AG04450 (cell line): ENCODE results near the gene KCNN4. TPM values are rescaled to one million over a fixed set of nuclear protein-coding genes. Genes with fewer than 3 reads are reported as not detected.
"Not testable (repeated sequence)": the region's sequence is repeated elsewhere in the genome, so short reads cannot be mapped to it uniquely, and the experiment has no call there.

ENCODE experiments used
- CTCF ChIA-PET: fragments of 300-600, 350-600 bp; formaldehyde crosslinking; extraction: SDS; loops from one replicate; lab custom pipeline; 2022; ENCODE audit warnings: antibody characterized with exemption, inconsistent platforms; lab: Charles Lee
- POLR2A ChIA-PET: fragments of 350-600 bp; formaldehyde crosslinking; extraction: SDS; loops from one replicate; lab custom pipeline; 2021; ENCODE audit warnings: antibody characterized with exemption, inconsistent platforms; lab: Yijun Ruan, JAX
- DNase-seq: peaks from one replicate; pipeline ENCODE4 v3.0.0-alpha.2; 2011; ENCODE audit warnings: low read depth, low spot score
- H3K27ac ChIP-seq: one replicate; pipeline ENCODE4 v1.5.1; 2012; ENCODE audit warnings: low read depth, low read length, control low read depth
- H3K27me3 ChIP-seq: one replicate; pipeline ENCODE4 v1.6.0; 2012; ENCODE audit warnings: low read length; ENCODE audit not compliant: control insufficient read depth, insufficient read depth
- H3K4me3 ChIP-seq: 2 replicates; pipeline ENCODE4 v1.5.1; 2011; ENCODE audit warnings: mild to moderate bottlenecking, low read depth, low read length, control low read depth
- H3K9me3 ChIP-seq: 2 replicates; pipeline ENCODE4 v1.5.1; 2012; ENCODE audit warnings: low read length; ENCODE audit not compliant: control insufficient read depth, insufficient read depth
- polyA plus RNA-seq: library from polyadenylated mRNA; depleted of rRNA; stranded (reverse); fragments of >200 nt; gene quantifications from 2 replicates; pipeline ENCODE4 v1.2.3, GENCODE V29; 2011
- TF ChIP-seq, protein P1 (sequence below): IDR thresholded peaks from 2 replicates; pipeline ENCODE4 v1.5.1; 2011; ENCODE audit warnings: low read depth, low read length, control low read depth, inconsistent platforms

KCNN4 gene
- polyA plus RNA-seq, 1 experiment = 0.12 TPM

DNA sequence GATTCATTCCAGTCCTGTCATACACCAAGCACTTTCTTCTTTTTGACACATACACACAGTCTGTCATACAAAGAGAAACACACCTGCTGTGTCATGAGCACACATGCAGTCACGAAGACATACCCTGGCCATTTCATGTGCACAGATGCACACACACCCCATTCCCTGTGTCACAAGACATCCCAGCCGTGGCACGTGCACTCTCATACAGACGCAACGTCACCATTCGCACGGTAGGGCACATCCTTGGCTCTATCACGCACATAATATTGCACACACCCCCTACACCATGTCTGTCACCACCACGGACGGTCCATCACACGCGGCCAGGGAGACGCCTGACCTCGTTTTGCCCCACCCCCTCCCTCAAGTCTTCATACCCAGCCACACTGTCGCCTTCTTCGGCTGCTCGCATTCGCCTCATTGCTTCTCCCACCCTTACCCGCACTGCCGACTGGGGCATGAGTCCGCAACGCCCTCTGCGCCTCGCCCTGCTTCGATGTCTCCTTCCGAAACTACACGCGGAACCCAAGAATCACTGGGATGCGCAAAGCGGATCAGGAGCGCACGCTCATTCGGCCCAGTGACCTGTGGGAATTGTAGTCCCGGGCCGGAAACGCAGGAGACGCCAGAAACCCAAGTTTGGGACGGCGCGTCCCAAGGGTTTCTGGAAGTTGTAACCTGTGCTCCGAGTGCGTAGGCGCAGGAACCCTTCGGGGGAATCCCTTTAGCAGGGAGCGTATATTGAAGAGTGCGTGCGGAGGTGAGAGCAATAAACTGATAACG lies 39.5 kb upstream of the KCNN4 start:
- CTCF ChIA-PET = interaction anchor here (0.9 to 2.0 kb wide), 3 partner anchors 10 to 265 kb away, joined by 3 to 16 read pairs (median 3); no protein-coding TSS in a partner anchor
- POLR2A ChIA-PET = no interaction called here

DNA sequence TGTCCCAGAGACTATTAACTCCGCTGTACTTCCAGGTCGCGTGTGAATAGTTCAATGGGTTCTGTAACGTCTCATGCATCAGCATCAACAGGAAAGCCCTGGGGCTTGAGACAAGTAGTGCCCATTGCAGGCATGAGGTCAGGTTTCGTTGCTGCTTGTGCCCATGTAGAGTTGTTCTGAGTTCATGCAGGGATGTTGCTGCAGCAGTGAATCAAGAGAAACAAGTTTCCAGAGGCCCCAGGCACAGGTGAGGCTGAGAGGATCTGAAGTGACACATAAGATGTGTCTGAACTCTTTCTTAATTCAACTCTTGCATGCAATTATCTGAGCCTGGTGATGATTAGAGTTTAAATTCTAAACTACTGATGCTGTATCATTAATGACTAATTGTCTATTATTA lies 37.7 kb upstream of the KCNN4 start:
- POLR2A ChIA-PET = no interaction called here
- H3K27me3 ChIP-seq = no peaks in the 10 kb centered on the region
- H3K27ac ChIP-seq = no peak overlapping the region
- TF ChIP-seq, protein P1, sequence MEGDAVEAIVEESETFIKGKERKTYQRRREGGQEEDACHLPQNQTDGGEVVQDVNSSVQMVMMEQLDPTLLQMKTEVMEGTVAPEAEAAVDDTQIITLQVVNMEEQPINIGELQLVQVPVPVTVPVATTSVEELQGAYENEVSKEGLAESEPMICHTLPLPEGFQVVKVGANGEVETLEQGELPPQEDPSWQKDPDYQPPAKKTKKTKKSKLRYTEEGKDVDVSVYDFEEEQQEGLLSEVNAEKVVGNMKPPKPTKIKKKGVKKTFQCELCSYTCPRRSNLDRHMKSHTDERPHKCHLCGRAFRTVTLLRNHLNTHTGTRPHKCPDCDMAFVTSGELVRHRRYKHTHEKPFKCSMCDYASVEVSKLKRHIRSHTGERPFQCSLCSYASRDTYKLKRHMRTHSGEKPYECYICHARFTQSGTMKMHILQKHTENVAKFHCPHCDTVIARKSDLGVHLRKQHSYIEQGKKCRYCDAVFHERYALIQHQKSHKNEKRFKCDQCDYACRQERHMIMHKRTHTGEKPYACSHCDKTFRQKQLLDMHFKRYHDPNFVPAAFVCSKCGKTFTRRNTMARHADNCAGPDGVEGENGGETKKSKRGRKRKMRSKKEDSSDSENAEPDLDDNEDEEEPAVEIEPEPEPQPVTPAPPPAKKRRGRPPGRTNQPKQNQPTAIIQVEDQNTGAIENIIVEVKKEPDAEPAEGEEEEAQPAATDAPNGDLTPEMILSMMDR = no peak
- H3K9me3 ChIP-seq = peaks cover 7% of the 10 kb centered on the region
- CTCF ChIA-PET = interaction anchor here (0.6 to 1.4 kb wide), 4 partner anchors 9 to 1184 kb away, joined by 3 to 5 read pairs (median 4); no protein-coding TSS in a partner anchor
- DNase-seq = no peak
- H3K4me3 ChIP-seq = no peak overlapping the region

More for the DNA sequence above, 39.5 kb upstream of the KCNN4 start:
- TF ChIP-seq, protein P1 = no peak
- peaks cover 4% of the 10 kb centered on the region for H3K27me3 ChIP-seq
- peaks cover 7% of the 10 kb centered on the region for H3K9me3 ChIP-seq
- H3K27ac ChIP-seq = no peak overlapping the region
- H3K4me3 ChIP-seq = peak overlapping the region; percentile 70
- DNase-seq = peak; percentile 7

DNA sequence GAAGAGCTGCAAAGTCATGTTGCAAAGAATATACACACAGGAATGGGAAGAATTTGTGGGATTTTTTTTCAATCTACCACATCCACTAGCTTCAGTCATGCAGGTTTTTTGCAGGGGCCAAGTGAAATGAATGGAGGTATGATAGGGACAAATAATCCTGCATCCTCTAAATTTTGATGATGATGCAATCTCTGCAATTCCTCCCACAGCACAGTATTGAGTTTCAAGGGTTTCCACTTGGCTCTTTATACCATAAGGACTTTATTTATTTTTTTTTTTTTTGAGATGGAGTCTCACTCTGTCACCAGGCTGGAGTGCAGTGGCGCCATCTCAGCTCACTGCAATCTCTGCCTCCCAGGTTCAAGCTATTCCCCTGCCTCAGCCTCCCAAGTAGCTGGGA lies 36.7 kb upstream of the KCNN4 start:
- CTCF ChIA-PET = interaction anchor here (0.6 to 1.4 kb wide), 3 partner anchors 8 to 283 kb away, joined by 3 to 5 read pairs (median 3); no protein-coding TSS in a partner anchor
- H3K9me3 ChIP-seq, DNase-seq, POLR2A ChIA-PET, H3K27me3 ChIP-seq, H3K27ac ChIP-seq, H3K4me3 ChIP-seq: not testable (repeated sequence)

DNA sequence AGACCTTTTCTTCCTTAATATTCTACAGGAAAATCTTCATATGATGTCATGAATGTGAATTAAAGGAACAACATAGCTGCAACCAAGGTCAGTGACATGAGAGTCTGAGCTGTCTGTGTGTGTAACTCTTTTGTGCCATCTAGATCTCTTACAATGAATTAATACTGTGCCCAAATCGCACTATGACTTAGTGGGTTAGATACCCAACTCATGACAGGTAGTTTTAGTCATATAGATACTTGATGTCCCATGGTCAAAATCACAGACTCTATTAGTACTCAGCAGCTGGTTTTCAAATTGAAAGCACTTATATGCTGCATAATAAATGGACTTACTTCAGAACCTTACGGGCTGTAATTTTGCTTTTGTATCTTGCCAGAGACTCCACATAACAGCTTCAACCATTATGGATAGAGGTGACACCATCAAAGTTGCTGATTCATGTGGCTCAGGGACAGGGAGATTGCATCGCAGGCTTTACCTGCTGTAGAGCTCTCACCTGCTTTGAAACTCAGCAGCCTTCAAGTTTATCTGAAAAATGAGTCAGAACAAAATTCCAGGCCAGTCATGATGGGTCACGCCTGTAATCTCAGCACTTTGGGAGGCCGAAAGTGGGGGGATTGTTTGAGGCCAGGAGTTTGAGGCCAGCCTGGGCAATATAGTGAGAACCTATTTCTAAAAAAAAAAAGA lies 34.0 kb upstream of the KCNN4 start:
- CTCF ChIA-PET = no interaction called here
- Histone ChIP-seq H3K27me3 (peaks cover 4% of the 10 kb centered on the region), H3K9me3 (peaks cover 3% of the 10 kb centered on the region; the same call in 1 of the 2 replicates), H3K27ac (no peak overlapping the region), H3K4me3 (no peak overlapping the region)
- POLR2A ChIA-PET = no interaction called here
- DNase-seq = no peak
- TF ChIP-seq, protein P1 = no peak

DNA sequence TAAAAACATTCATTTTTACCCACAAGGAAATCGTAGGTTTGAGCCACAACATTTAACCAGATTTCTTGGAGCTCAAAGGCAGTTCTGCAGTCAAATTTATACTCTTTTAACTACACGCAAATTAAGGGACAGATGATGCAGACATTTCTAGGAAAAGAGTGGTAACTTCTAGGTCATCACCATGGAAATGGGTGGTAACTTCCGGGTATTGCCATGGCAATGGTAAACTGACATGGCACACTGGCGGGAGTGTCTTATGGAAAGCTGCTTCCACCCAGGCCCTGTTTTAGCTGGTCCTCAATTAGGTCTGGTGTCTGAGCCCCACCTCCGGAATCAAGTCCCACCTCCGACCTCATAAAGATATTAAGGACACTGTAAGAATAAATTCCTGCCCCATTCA lies 31.9 kb upstream of the KCNN4 start:
- ChIA-PET POLR2A (interaction anchor here (0.6 kb wide), 1 partner anchor 403 kb away, joined by 6 read pairs; no protein-coding TSS in a partner anchor), CTCF (interaction anchor here (1.4 kb wide), 1 partner anchor 67 kb away, joined by 6 read pairs; no protein-coding TSS in a partner anchor)
- Histone ChIP-seq H3K27ac (no peak overlapping the region), H3K27me3 (peaks cover 4% of the 10 kb centered on the region), H3K9me3 (no peaks in the 10 kb centered on the region), H3K4me3 (no peak overlapping the region)
- TF ChIP-seq, protein P1 = no peak
- DNase-seq = no peak
